Esophagus squamous epithelium (tissue), 4 donors: ENCODE data around the gene ANKRD13B.

Experiments
- CTCF ChIP-seq, 6 experiments: fragments of 450-650 bp in 4 of 6; fragments of 200-600 bp in 2 of 6; sonication (generic) in 2 of 6; IDR thresholded peaks; one replicate each; pipeline ENCODE4 v1.5.1; 2016 to 2019; ENCODE audit warnings: antibody characterized with exemption in 6 of 6, mild to moderate bottlenecking in 4 of 6, moderate library complexity in 4 of 6
- POLR2A ChIP-seq, 4 donors: fragments of 450-650 bp; IDR thresholded peaks; one replicate each; pipeline ENCODE4 v1.6.1; 2017; ENCODE audit warnings: antibody characterized with exemption in 4 of 4, mild to moderate bottlenecking in 4 of 4, moderate library complexity in 3 of 4

- peak in 3 of 4 donors; percentile 23 to 83 (median 45) for TF ChIP-seq POLR2A (IDR thresholded peaks at IDR 0.05)
- no peak for TF ChIP-seq CTCF (IDR thresholded peaks at IDR 0.05)
These were observed 24.3 kb upstream of the ANKRD13B start, which contains the start of gene TP53I13 for GRCh38 chr17:29568331-29569244.
